Measurements from ENCODE around the gene ZNF664.

The ZNF664 gene

DNA sequence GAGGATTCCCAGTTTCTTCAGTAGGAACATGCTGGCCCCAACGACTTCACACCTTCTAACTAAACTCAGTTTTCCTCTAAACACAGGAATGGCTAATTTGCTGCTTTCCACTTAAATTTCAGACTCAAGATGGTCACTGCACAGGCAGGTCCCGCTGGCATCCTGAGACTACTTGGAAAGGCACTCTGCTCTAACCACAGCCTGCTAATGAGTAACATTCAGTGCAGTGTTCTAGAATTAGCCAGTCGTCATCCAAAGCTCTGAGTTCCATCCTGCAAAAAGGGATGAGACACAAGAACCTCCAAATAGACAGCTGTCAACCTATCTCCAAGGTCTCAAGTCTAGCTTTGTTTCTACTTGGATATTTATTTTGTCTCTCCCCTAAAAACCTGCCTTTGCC lies 6.4 kb upstream of the ZNF664 start:
- no peak for DNase-seq (ENCODE audit: low read depth)
- TF ChIP-seq, protein P1, sequence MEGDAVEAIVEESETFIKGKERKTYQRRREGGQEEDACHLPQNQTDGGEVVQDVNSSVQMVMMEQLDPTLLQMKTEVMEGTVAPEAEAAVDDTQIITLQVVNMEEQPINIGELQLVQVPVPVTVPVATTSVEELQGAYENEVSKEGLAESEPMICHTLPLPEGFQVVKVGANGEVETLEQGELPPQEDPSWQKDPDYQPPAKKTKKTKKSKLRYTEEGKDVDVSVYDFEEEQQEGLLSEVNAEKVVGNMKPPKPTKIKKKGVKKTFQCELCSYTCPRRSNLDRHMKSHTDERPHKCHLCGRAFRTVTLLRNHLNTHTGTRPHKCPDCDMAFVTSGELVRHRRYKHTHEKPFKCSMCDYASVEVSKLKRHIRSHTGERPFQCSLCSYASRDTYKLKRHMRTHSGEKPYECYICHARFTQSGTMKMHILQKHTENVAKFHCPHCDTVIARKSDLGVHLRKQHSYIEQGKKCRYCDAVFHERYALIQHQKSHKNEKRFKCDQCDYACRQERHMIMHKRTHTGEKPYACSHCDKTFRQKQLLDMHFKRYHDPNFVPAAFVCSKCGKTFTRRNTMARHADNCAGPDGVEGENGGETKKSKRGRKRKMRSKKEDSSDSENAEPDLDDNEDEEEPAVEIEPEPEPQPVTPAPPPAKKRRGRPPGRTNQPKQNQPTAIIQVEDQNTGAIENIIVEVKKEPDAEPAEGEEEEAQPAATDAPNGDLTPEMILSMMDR (IDR thresholded peaks at IDR 0.05; ENCODE audit: insufficient read depth, low read depth, low read length, missing control alignments) = no peak
- no peak overlapping the region for H3K4me3 ChIP-seq (ENCODE audit: low read length)

DNA sequence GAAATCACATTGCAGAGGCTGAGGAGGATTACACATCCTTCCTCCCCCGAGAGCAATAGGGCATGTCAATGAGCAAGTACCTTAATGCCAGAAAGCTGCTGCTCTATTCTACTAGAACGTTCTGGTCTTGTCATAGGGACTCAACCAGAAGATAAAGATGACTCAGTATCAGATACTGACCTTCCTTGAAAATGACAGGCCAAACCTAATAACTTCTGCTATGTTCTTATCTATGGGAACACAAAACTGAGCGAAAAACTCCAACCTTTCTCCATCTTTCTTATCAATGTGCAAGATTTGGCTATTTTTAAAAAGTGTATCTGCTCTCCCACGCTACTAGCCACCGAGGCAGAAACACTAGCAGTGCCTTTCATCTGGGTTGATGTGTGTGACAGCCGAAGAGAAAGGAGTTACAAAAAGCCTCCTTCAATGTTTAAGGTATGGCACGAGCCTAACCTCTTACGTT lies 5.9 kb upstream of the ZNF664 start:
- TF ChIP-seq, protein P1 (IDR thresholded peaks at IDR 0.05; ENCODE audit: insufficient read depth, low read depth, low read length, missing control alignments) = no peak
- no peak overlapping the region for H3K4me3 ChIP-seq (ENCODE audit: low read length)
- no peak for DNase-seq (ENCODE audit: low read depth)

DNA sequence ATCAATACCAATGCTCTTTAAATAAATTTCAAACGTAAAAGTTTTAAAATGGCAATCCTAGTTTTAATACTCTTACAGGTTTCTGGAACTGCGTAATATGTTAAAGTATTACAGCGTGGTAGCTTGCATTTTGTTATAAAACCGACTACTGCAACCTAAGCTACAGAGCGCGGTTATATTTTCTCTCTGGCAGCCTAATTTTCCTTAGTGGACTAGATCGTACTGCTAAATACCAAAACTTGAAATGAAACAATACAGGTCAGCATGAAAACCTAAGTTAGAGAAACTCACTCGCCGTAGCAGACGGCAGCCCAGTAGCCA lies 1.6 kb upstream of the ZNF664 start:
- TF ChIP-seq, protein P1 (IDR thresholded peaks at IDR 0.05; ENCODE audit: insufficient read depth, low read depth, low read length, missing control alignments) = no peak
- no peak for DNase-seq (ENCODE audit: low read depth)
- H3K4me3 ChIP-seq (ENCODE audit: low read length) = peak overlapping the region; percentile 62

DNA sequence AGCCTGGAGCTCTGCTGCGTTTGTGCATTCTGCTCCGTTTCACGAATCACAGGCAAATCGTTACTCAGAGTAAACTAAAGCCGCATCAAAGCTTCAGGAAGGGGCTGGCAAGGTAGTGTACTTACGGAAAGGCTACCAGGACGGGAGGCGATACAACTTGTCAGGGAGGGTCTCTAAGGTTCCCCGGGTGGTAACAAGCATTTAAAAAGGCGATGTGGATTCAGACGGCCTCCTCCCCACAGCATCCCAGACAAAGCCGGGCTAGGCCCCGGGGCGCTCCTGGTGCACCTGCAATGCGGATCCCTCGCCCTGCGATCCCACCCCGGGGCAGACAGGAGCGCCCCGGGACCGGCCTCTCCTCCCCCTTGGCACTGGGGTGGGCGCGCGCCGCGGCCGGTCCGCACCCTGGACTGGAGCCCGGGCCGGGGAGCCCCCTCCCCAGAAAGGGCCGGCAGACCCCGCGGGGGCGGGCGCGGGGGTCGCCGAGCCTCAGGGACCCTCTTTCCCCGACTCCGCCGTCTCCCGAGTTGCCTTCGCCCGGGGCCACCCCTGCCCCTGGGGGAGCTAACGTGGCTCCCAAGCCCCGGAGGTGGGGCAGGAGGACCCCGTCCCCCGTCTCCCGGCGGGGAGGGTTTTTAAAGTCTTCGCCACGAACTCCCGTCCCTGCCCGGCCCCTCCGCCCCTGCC lies 1.1 kb upstream of the ZNF664 start:
- peak; percentile 72 for DNase-seq (ENCODE audit: low read depth)
- TF ChIP-seq, protein P1 (IDR thresholded peaks at IDR 0.05; ENCODE audit: insufficient read depth, low read depth, low read length, missing control alignments) = no peak
- H3K4me3 ChIP-seq (ENCODE audit: low read length) = peak overlapping the region; percentile 62

DNA sequence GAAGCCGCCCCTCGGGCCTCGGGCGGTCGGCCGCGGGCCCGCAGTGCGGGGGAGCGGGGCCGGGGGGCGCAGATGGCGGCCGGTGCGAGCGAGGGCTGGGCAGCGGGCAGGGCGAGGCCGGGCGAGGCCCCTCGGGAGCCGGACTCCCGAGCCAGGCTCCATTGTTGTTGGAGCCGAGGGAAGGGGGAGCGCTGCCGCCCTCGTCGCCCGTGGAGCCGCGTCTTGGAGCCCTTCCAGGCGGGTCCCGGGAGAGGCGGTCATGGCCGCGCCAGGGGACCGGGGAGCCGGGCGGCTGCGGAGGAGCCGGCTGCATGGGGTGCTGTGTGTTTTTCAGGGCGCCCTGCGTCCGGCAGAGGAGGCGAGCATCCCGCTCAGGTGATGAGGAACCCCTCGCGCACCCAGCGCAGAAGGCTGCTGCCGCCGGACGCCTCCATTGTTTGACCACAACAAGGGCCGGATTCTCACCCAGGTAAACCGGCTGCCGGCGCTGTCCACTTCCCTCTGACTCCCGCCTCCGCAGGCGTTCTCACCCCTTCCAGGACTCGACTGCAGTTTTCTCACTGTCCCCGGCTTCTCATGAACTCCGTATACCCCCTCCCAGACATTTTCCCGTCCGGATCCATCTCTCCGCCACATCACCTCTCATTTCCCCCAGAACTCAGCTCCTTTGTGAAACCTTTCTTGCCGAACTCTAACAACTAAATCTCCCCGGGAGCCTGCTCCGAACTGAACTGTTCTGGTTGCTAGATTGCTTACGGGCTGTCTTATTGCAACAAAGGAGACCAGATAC lies 732 bp downstream of the ZNF664 start:
- peak; percentile 28 for DNase-seq (ENCODE audit: low read depth)
- H3K4me3 ChIP-seq (ENCODE audit: low read length) = peak overlapping the region; percentile 51
- TF ChIP-seq, protein P1 (IDR thresholded peaks at IDR 0.05; ENCODE audit: insufficient read depth, low read depth, low read length, missing control alignments) = no peak

DNA sequence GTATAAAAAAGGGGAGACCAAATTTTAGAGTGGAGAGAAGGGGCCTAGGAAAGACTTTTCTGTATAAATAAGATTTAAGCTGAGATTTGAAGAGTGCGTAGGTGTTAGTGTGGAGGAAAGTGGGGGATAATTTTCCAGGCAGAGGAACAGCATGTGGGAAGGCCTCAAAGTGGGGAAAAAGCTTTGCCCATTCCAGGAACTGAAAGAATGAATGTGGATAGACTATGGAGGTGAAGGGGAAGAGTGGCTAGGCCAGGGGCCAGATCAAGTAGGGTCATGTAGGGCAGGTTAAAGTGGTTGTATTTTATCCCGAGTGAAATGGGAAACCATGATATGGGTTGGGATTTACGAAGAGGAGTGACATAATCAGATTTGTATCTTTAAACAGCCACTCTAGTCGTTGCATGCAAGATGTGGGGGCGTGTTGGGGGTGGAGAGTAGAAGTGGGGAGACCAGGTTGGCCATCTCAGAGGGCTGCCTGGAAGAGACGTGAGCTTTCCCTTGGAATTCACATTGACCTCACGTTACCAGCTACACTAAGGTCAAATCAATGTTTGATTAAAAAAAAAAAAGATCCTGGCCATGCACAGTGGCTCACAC lies 3.3 kb downstream of the ZNF664 start:
- DNase-seq (ENCODE audit: low read depth) = no peak
- TF ChIP-seq, protein P1 (IDR thresholded peaks at IDR 0.05; ENCODE audit: insufficient read depth, low read depth, low read length, missing control alignments) = no peak
- H3K4me3 ChIP-seq (ENCODE audit: low read length) = no peak overlapping the region

Measured in epithelial cell of esophagus (primary cell).